ENCODE data around the gene CLEC3A.

GRCh38 chr16:78040396-78040795 lies 18.0 kb downstream of the CLEC3A start:
- TF ChIP-seq CTCF (optimal IDR thresholded peaks at IDR 0.05 in 1 of 3, IDR thresholded peaks at IDR 0.05 in 1 of 3, conservative IDR thresholded peaks at IDR 0.05 in 1 of 3; ENCODE audit: extremely low read depth in 1 of 3, insufficient read depth in 2 of 3, low read length in 3 of 3), result no peak
- TF ChIP-seq EZH2 (IDR thresholded peaks at IDR 0.05; ENCODE audit: low read length), result no peak
